GM12875 (cell line): ENCODE measurements around the gene MRPL10.

ENCODE experiments used
- H3K4me3 ChIP-seq: one replicate; pipeline ENCODE4 v1.5.1; 2011; ENCODE audit warnings: low read depth, low read length, control low read depth
- CTCF ChIP-seq: IDR thresholded peaks from 2 replicates; pipeline ENCODE4 v1.5.1; 2011; ENCODE audit warnings: low read depth, mild to moderate bottlenecking, control low read depth, inconsistent platforms, low read length, moderate library complexity, borderline replicate concordance; ENCODE audit not compliant: insufficient read depth

Gene MRPL10

GRCh38 chr17:47857551-47858455, 26.5 kb upstream of the MRPL10 start:
- TF ChIP-seq CTCF, result no peak
- no peak overlapping the region for H3K4me3 ChIP-seq

DNA sequence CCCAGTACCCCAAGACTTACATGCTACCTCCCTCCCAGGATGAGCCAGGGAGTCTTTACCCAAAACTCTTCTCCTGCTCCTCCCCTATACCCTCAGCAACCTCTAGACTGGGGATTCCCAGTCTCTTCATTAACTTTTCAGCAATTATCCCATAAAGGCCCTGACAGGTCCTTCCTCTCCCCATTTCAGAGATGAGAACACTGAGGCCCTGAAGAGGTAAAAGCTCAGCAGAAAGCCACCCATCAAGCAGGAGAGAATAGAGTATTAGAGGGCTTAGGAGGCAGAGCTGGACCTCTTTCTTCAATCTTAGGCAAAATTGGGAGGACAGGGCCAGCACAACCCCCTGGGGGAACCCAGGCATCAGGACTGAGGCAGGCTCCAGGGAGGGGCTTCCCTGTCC, 25.5 kb upstream of the MRPL10 start:
- no peak for TF ChIP-seq CTCF
- no peak overlapping the region for H3K4me3 ChIP-seq

DNA sequence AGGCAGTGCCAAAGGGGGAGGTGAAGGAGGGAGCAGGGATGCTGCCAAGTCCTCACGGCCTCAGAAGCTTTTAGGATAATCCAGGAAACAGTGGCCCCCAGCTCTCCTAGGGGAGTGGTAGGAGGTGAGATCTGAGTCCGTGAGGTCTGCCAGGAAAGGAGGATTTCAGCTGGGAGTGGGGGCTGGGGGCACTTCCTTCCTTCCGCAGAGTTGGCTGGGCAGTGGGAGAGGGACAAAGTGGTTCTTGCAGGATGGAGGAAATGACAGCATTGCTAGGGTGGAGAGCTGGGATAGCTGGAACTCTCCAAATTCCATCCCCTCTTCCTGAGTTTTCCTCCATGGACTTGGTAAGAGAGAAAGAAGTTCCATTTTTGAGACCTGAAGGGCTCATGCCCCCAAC, 24.4 kb upstream of the MRPL10 start:
- no peak for TF ChIP-seq CTCF
- no peak overlapping the region for H3K4me3 ChIP-seq

- TF ChIP-seq CTCF, result no peak
- no peak overlapping the region for H3K4me3 ChIP-seq
Measured at GRCh38 chr17:47853616-47854015, 22.3 kb upstream of the MRPL10 start.

DNA sequence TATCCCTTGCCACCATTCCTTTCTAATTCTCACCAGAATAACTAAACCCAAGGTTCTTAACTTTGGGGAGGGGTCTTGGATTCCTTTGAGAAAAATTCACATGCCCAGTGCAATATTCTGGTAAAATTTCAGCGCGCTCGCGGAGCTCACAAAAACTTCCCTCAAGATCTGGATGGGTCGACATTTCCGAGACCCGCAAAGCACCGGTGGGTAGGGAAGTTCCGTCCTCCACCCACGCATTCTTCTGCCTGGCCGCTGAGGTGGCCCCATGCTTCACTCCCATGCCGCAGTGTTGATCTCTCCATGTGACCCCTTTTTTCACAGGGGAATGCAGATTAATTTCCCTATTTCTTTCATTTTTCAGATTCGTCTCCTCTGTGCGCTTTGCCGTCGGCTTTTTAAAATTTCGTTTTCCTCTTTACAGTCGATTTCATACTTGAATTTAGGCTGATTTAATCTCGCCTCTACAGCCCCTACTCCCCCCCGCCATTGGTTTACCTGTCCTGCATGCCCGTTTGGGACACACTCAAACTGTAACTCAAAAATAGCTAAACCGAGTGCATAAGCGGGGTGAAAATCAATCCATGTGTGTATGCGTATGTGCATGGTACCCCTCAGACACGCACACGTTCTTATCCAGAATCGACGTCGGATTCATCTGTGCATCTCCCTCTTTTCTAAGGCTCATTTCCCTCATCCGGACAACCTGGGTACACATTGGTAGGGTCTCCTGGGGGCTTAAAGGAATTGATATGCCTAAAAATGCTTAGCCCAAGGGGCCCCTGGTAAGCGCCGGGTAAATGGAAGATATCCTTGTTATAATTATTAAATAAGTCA, 21.0 kb upstream of the MRPL10 start:
- no peak for TF ChIP-seq CTCF
- no peak overlapping the region for H3K4me3 ChIP-seq

DNA sequence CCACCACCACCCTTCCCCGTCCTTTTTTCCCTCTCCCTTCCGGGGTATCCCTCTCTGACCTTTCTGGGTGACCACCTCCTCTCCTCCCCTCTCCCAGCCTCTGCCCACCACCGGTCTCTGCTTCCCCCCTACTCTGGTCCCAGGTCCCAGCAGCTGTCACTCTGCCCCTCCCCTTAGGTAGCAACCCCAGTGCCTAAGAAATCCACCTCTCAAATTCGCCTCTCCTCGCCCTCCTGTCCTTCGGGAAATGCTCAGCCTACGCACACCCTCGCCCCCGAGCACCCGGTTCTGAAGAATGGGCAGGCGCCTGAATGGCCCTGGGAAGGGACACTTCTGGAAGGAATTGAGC, 20.4 kb upstream of the MRPL10 start:
- H3K4me3 ChIP-seq, result no peak overlapping the region
- TF ChIP-seq CTCF, result no peak
